Naive thymus-derived CD4-positive, alpha-beta T cell (primary cell): ENCODE data around the gene AIRE. TPM values are rescaled to one million over a fixed set of nuclear protein-coding genes. Genes with fewer than 3 reads are reported as not detected.

ENCODE experiments used
- ATAC-seq: fragments of 150-1000 bp; cut with Tn5 transposase; 2 replicates; pipeline ENCODE4 v1.10.0; 2021; ENCODE audit warnings: mild to moderate bottlenecking, moderate library complexity
- CTCF ChIA-PET: fragments of 350-600 bp; sonication (Branson Sonifier 250); formaldehyde crosslinking; loops from one replicate; lab custom pipeline; 2021; ENCODE audit warnings: antibody characterized with exemption; lab: Charles Lee
- POLR2A ChIA-PET: fragments of 350-600 bp; sonication (Branson Sonifier 250); formaldehyde crosslinking; loops from one replicate; lab custom pipeline; 2021; ENCODE audit warnings: antibody characterized with exemption, inconsistent platforms; lab: Charles Lee
- DNase-seq, 9 donors: peaks; one replicate each; pipeline versions ENCODE4 v3.0.0 to v3.0.0-alpha.2; 2020 to 2022; ENCODE audit warnings: mixed read lengths in 1 of 9
- H3K27ac ChIP-seq: one replicate; pipeline ENCODE4 v1.7.0; 2013; ENCODE audit warnings: mild to moderate bottlenecking, low read depth, low read length, moderate library complexity
- H3K27me3 ChIP-seq, 2 donors: one replicate each; pipeline ENCODE4 v1.7.0; 2013; ENCODE audit warnings: low read length in 2 of 2, mild to moderate bottlenecking in 2 of 2, moderate library complexity in 2 of 2; ENCODE audit not compliant: control insufficient read depth in 2 of 2, insufficient read depth in 2 of 2
- H3K36me3 ChIP-seq, 3 experiments: 1 replicate in 2 of 3; 2 replicates in 1 of 3; pipeline ENCODE4 v1.7.0; 2013; ENCODE audit warnings: low read length in 3 of 3, mild to moderate bottlenecking in 3 of 3, moderate library complexity in 1 of 3; ENCODE audit not compliant: insufficient read depth in 3 of 3, control insufficient read depth in 2 of 3
- H3K4me1 ChIP-seq, 2 donors: one replicate each; pipeline ENCODE4 v1.7.0; 2013; ENCODE audit warnings: low read length in 2 of 2, mild to moderate bottlenecking in 2 of 2, moderate library complexity in 1 of 2; ENCODE audit not compliant: control insufficient read depth in 2 of 2, insufficient read depth in 2 of 2
- H3K4me3 ChIP-seq: 2 replicates; pipeline ENCODE4 v1.7.0; 2013; ENCODE audit warnings: mild to moderate bottlenecking, low read length
- H3K9me3 ChIP-seq, 3 experiments: 1 replicate in 2 of 3; 2 replicates in 1 of 3; pipeline ENCODE4 v1.7.0; 2013; ENCODE audit warnings: low read length in 3 of 3; ENCODE audit not compliant: control insufficient read depth in 2 of 3
- H3K27ac Mint-ChIP-seq, 9 donors: one replicate each; pipeline ENCODE4 v1.8.0; 2020 to 2022; ENCODE audit warnings: mixed read lengths in 9 of 9, mild to moderate bottlenecking in 8 of 9, moderate library complexity in 5 of 9, inconsistent platforms in 2 of 9
- H3K27me3 Mint-ChIP-seq, 5 donors: one replicate each; pipeline ENCODE4 v1.8.0; 2021 to 2022; ENCODE audit warnings: mixed read lengths in 5 of 5, mild to moderate bottlenecking in 1 of 5
- H3K36me3 Mint-ChIP-seq, 5 donors: one replicate each; pipeline ENCODE4 v1.8.0; 2020 to 2022; ENCODE audit warnings: mixed read lengths in 5 of 5, mild to moderate bottlenecking in 3 of 5, inconsistent platforms in 1 of 5
- H3K4me1 Mint-ChIP-seq, 7 donors: one replicate each; pipeline ENCODE4 v1.8.0; 2020 to 2022; ENCODE audit warnings: mixed read lengths in 7 of 7, mild to moderate bottlenecking in 3 of 7, inconsistent platforms in 1 of 7
- H3K4me3 Mint-ChIP-seq, 10 donors: one replicate each; pipeline ENCODE4 v1.8.0; 2020 to 2022; ENCODE audit warnings: mild to moderate bottlenecking in 10 of 10, mixed read lengths in 10 of 10, moderate library complexity in 6 of 10, inconsistent platforms in 2 of 10
- H3K9me3 Mint-ChIP-seq, 11 donors: one replicate each; pipeline ENCODE4 v1.8.0; 2020 to 2022; ENCODE audit warnings: mixed read lengths in 11 of 11, mild to moderate bottlenecking in 4 of 11, inconsistent platforms in 1 of 11, moderate library complexity in 1 of 11
- intact Hi-C, 2 donors: fragments of 100-400 bp; cut with micrococcal nuclease; formaldehyde crosslinking; loops; one replicate each; pipeline ENCODE4 v1.15.1; 2023
- polyA plus RNA-seq, 2 donors: library from polyadenylated mRNA; unstranded; fragments of 300-500 nt; fragmentation: Illumina TruSeq; gene quantifications; one replicate each; pipeline ENCODE4 v1.2.3, GENCODE V29; 2021
- total RNA-seq, 6 experiments: library from RNA in 5 of 6; stranded (reverse) in 5 of 6; gene quantifications; 1 replicate in 5 of 6; 2 replicates in 1 of 6; pipeline ENCODE4 v1.2.3 and lab custom pipeline; 2021 to 2026

Gene AIRE
- total and polyA plus RNA-seq, 7 experiments from 2014 or later: 0.14 to 2.6 (median 0.32) TPM; not detected in 4

DNA sequence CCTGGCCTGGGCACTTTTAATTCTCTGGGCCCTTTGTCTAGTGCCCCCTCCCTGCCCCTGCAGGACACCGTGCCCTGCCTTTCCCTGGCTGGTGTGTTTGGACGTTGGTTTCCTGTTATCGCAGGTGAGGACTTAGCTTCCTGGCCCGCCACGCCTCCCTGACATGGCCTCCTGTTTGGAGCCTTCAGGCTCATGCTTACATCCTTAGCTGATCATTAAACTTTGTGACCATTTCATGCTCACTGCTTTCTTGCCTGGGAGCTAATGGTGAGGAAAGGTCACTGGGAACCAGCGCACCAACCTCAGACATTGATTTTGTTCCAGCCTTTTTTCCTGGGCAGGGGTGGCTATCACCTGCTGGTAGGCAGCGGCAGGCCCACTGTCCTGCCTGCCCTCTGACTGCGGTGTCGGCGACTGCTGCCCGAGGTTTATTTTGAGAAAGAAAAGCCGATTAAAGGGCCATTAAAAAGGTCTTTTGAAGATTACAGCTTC lies 17.9 kb downstream of the AIRE start:
- DNase-seq (no peak), ATAC-seq (no peak)
- Mint-ChIP-seq H3K9me3 (peaks cover 0 to 2% (median 0%) of the 10 kb centered on the region in 11 donors), H3K27ac (peak overlapping the region; percentile 40 to 91 (median 85)), H3K4me3 (peak overlapping the region; percentile 69 to 88 (median 80)), H3K4me1 (peaks cover 30 to 61% (median 44%) of the 10 kb centered on the region in 7 donors), H3K36me3 (peaks cover 0 to 11% (median 0%) of the 10 kb centered on the region in 5 donors), H3K27me3 (no peaks in the 10 kb centered on the region)
- CTCF ChIA-PET: interaction anchor here (0.7 kb wide), 1 partner anchor 432 kb away, joined by 3 read pairs; no protein-coding TSS in a partner anchor
- Histone ChIP-seq H3K4me3 (no peak overlapping the region), H3K36me3 (peaks cover 0 to 32% (median 0%) of the 10 kb centered on the region in 3 experiments), H3K27me3 (no peaks in the 10 kb centered on the region), H3K4me1 (peaks cover 22 to 42% of the 10 kb centered on the region in 2 donors), H3K9me3 (no peaks in the 10 kb centered on the region), H3K27ac (peak overlapping the region; percentile 39)
- POLR2A ChIA-PET: interaction anchor here (0.6 to 3.5 kb wide), 3 partner anchors 36 to 73 kb away, joined by 3 to 14 read pairs (median 3); partner anchors contain the start of gene CFAP410
- intact Hi-C loops: loop anchor here in 1 of 2 donors (5.0 kb wide), 1 partner anchor 154 kb away; the partner anchor contains the start of gene LRRC3

DNA sequence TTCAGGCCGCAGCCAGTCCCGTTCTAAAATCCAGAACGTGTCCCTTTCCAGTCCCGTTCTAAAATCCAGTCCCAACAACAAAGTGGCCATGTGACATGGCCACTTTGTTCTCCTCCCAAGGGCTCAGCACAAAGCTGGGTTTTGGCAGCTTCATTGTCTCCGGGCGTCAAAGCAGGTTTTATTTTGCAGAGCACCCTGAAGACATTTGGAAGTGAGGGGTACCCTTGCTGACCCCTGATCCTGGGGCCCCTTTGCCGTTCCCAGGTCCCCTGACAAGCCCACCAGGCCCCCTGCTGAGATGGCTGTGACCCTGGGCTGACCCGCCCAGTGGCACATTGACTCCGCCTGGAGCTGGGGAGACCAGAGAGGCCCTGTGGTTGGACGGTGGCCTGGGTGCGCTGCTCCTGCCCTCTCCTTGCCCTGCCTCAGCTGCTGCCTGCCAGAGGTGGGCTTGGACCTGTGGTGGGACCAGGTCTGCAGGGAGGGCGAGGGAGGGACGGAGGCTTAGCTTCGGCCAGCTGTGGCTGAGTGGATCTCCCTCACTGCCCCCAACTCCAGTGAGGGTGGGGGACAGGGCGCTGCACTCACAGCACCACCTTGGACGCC lies 18.4 kb downstream of the AIRE start:
- peak overlapping the region in 4 of 10 donors; percentile 80 to 88 (median 84) for H3K4me3 Mint-ChIP-seq
- no peaks in the 10 kb centered on the region for H3K27me3 Mint-ChIP-seq
- CTCF ChIA-PET: interaction anchor here (0.7 to 0.9 kb wide), 3 partner anchors 17 to 433 kb away, joined by 3 to 4 read pairs (median 3); no protein-coding TSS in a partner anchor

DNA sequence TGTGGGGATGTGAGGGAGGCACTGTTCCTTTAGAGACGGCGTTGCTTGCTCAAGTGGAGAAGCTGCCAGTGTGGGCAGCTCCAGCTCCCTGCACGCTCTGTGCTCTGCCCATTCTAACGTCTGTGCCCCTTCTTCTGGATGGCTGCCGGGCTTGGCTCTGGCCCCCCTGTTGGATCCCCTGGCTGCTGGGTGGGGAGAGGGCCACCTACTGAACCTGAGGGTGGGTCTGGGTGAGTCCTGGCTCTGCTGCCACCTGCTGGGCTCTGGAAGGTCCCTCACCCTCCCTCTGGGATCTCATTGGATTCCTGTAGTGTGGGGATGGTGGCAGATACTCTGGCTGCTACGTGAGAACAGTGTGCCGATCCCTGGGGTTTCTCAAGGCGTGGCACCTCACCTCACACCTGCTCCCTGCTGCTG lies 19.2 kb downstream of the AIRE start:
- Mint-ChIP-seq H3K4me3 (peak overlapping the region in 7 of 10 donors; percentile 29 to 70 (median 57)), H3K4me1 (peaks cover 27 to 52% (median 38%) of the 10 kb centered on the region in 7 donors), H3K36me3 (peaks cover 0 to 11% (median 0%) of the 10 kb centered on the region in 5 donors), H3K9me3 (peaks cover 0 to 2% (median 0%) of the 10 kb centered on the region in 11 donors), H3K27ac (peak overlapping the region in 8 of 9 donors; percentile 27 to 87 (median 74)), H3K27me3 (no peaks in the 10 kb centered on the region)
- ATAC-seq (peak; percentile 62), DNase-seq (peak in 6 of 9 donors; percentile 34 to 55 (median 48))
- no peaks in the 10 kb centered on the region for H3K9me3 ChIP-seq
- no peak overlapping the region for H3K4me3 ChIP-seq
- no peak overlapping the region for H3K27ac ChIP-seq
- H3K27me3 ChIP-seq: no peaks in the 10 kb centered on the region
- peaks cover 16 to 36% of the 10 kb centered on the region in 2 donors for H3K4me1 ChIP-seq
- ChIA-PET CTCF (interaction anchor here (0.6 to 0.9 kb wide), 4 partner anchors 18 to 493 kb away, joined by 3 to 4 read pairs (median 3); no protein-coding TSS in a partner anchor), POLR2A (no interaction called here)
- H3K36me3 ChIP-seq: peaks cover 0 to 41% (median 0%) of the 10 kb centered on the region in 3 experiments
- intact Hi-C loops: loop anchor here in 1 of 2 donors (5.0 kb wide), 1 partner anchor 152 kb away; the partner anchor contains the start of gene LRRC3

More for the DNA sequence above, 18.4 kb downstream of the AIRE start:
- Histone ChIP-seq H3K27me3 (no peaks in the 10 kb centered on the region), H3K4me1 (peaks cover 19 to 40% of the 10 kb centered on the region in 2 donors), H3K36me3 (peaks cover 0 to 34% (median 0%) of the 10 kb centered on the region in 3 experiments), H3K27ac (peak overlapping the region; percentile 39), H3K4me3 (no peak overlapping the region), H3K9me3 (no peaks in the 10 kb centered on the region)
- ATAC-seq: no peak
- Mint-ChIP-seq H3K36me3 (peaks cover 0 to 11% (median 0%) of the 10 kb centered on the region in 5 donors), H3K4me1 (peaks cover 27 to 56% (median 41%) of the 10 kb centered on the region in 7 donors), H3K9me3 (peaks cover 0 to 2% (median 0%) of the 10 kb centered on the region in 11 donors), H3K27ac (peak overlapping the region in 3 of 9 donors; percentile 40 to 86 (median 86))
- intact Hi-C loops: loop anchor here in 1 of 2 donors (5.0 kb wide), 1 partner anchor 153 kb away; the partner anchor contains the start of gene LRRC3
- DNase-seq: no peak
- POLR2A ChIA-PET: interaction anchor here (0.6 to 3.5 kb wide), 2 partner anchors 35 to 73 kb away, joined by 3 to 14 read pairs; partner anchors contain the start of gene CFAP410

DNA sequence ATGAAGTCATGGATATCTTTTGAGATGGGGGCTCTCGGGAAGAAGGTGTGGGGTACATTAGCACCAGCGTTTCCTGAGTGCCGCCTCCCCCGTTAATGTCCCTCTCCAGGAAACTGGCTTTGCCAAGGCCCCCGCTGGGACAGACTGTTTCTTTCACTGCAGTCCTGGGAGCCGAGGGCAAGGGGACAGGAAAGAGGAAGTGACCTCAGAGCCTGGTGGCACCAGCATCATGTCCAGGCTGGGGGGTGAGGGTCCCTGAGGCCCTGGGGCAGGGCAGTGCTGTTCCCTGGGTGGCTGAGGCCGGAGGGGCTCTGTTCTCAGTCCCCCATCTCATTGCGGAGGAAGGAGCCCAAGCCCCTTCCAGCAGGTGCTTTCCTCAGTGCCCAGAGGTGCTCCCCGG lies 20.0 kb downstream of the AIRE start:
- ATAC-seq (no peak), DNase-seq (no peak)
- Mint-ChIP-seq H3K36me3 (peaks cover 0 to 11% (median 0%) of the 10 kb centered on the region in 5 donors), H3K4me3 (no peak overlapping the region), H3K4me1 (peaks cover 27 to 51% (median 38%) of the 10 kb centered on the region in 7 donors), H3K27me3 (no peaks in the 10 kb centered on the region), H3K9me3 (peaks cover 0 to 2% (median 0%) of the 10 kb centered on the region in 11 donors), H3K27ac (no peak overlapping the region)
- ChIA-PET CTCF (no interaction called here), POLR2A (no interaction called here)
- intact Hi-C loops: no loop called here
- H3K27me3 ChIP-seq: no peaks in the 10 kb centered on the region
- no peak overlapping the region for H3K27ac ChIP-seq
- H3K4me3 ChIP-seq: no peak overlapping the region
- H3K36me3 ChIP-seq: peaks cover 0 to 50% (median 0%) of the 10 kb centered on the region in 3 experiments
- no peaks in the 10 kb centered on the region for H3K9me3 ChIP-seq
- peaks cover 16 to 36% of the 10 kb centered on the region in 2 donors for H3K4me1 ChIP-seq

DNA sequence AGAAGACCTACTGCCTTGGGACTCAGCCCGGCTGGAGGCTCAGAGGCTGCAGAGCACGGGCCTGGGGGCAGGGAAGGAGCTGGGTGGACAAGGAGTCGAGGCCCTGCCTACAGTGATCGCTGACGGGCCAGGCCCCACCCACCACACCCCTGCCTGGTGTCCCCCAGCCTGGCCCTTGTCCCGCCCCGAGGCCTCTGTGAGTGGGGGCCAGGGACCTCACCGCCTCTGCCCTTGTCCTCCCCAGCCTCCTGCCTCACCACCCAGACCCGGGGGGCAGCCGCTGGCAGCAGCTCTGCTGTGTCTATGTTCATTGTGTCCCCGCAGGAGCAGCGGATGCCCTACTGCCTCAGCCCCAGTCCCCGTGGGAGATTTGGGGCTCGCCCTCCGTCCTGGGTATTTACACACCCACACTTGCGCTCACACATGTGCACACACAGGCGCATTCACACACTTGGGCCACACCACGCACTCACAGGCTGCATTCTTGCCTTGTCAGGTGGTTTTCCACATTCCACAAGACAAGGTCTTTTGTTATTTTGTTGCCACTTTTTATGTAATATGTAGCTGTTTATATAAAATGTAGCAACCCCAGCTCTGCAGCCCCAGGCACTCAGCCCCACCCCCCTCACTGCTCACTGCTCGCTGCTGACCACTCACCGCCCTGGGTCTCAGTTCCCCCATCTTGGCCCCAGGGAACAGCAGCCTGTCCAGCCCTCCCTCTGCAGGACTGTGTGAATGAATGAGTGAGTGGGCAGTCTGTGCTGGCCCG lies 21.4 kb downstream of the AIRE start:
- Histone ChIP-seq H3K4me3 (no peak overlapping the region), H3K36me3 (peaks cover 7 to 64% (median 9%) of the 10 kb centered on the region in 3 experiments), H3K4me1 (peaks cover 7 to 21% of the 10 kb centered on the region in 2 donors), H3K27me3 (no peaks in the 10 kb centered on the region), H3K27ac (no peak overlapping the region), H3K9me3 (no peaks in the 10 kb centered on the region)
- Mint-ChIP-seq H3K9me3 (peaks cover 0 to 2% (median 0%) of the 10 kb centered on the region in 11 donors), H3K4me3 (no peak overlapping the region), H3K27ac (peak overlapping the region in 3 of 9 donors; percentile 51 to 63 (median 59)), H3K27me3 (no peaks in the 10 kb centered on the region), H3K36me3 (peaks cover 6 to 16% (median 7%) of the 10 kb centered on the region in 5 donors), H3K4me1 (peaks cover 20 to 38% (median 32%) of the 10 kb centered on the region in 7 donors)
- POLR2A ChIA-PET: no interaction called here
- DNase-seq (no peak), ATAC-seq (no peak)
- CTCF ChIA-PET: interaction anchor here (1.8 kb wide), 1 partner anchor 9 kb away, joined by 5 read pairs; no protein-coding TSS in a partner anchor
- intact Hi-C loops: no loop called here
